DOHH2 (cell line): ENCODE results near the gene FAM149A.

Source experiments
- H3F3A ChIP-seq: fragments of 200-600 bp; sonication (generic), shearing (Covaris generic); 2 replicates; pipeline ENCODE4 v1.6.0; 2016; ENCODE audit warnings: antibody characterized with exemption, mild to moderate bottlenecking; ENCODE audit not compliant: control insufficient read depth, insufficient read depth
- H3K27ac ChIP-seq: fragments of 200-600 bp; sonication (generic); 2 replicates; pipeline ENCODE4 v1.5.1; 2014; ENCODE audit warnings: low read depth, mild to moderate bottlenecking, low read length, moderate library complexity
- H3K27me3 ChIP-seq: fragments of 200-600 bp; sonication (generic); 2 replicates; pipeline ENCODE4 v1.6.1; 2014; ENCODE audit warnings: mild to moderate bottlenecking, low read length, mixed read lengths; ENCODE audit not compliant: control insufficient read depth
- H3K36me3 ChIP-seq: fragments of 200-600 bp; sonication (generic); 2 replicates; pipeline ENCODE4 v1.6.1; 2014; ENCODE audit warnings: mild to moderate bottlenecking, low read length, moderate library complexity, mixed read lengths; ENCODE audit not compliant: control insufficient read depth
- H3K4me1 ChIP-seq: fragments of 200-600 bp; sonication (generic); 2 replicates; pipeline ENCODE4 v1.6.1; 2014; ENCODE audit warnings: mild to moderate bottlenecking, low read length, mixed read lengths; ENCODE audit not compliant: control insufficient read depth
- H3K4me2 ChIP-seq: fragments of 200-600 bp; sonication (generic); 2 replicates; pipeline ENCODE4 v1.6.0; 2014; ENCODE audit warnings: mild to moderate bottlenecking, low read length, moderate library complexity
- H3K4me3 ChIP-seq: fragments of 200-600 bp; sonication (generic); 2 replicates; pipeline ENCODE4 v1.5.1; 2014; ENCODE audit warnings: mild to moderate bottlenecking, low read length, mixed read lengths
- H3K79me2 ChIP-seq: fragments of 200-600 bp; sonication (generic); 2 replicates; pipeline ENCODE4 v1.6.1; 2014; ENCODE audit warnings: mild to moderate bottlenecking, low read length, mixed read lengths; ENCODE audit not compliant: control insufficient read depth
- H3K9me2 ChIP-seq: fragments of 200-600 bp; sonication (generic); replicated peaks from 2 replicates; pipeline ENCODE4 v1.6.1; 2014; ENCODE audit warnings: mild to moderate bottlenecking, low read length, mixed read lengths; ENCODE audit not compliant: control insufficient read depth
- H3K9me3 ChIP-seq: fragments of 200-600 bp; sonication (generic); 2 replicates; pipeline ENCODE4 v1.6.1; 2014; ENCODE audit warnings: antibody characterized with exemption, low read length, mixed read lengths; ENCODE audit not compliant: control insufficient read depth, insufficient read depth
- H4K20me1 ChIP-seq: fragments of 200-600 bp; sonication (generic); 2 replicates; pipeline ENCODE4 v1.6.0; 2014; ENCODE audit warnings: low read depth, mild to moderate bottlenecking, antibody characterized with exemption, low read length, moderate library complexity; ENCODE audit not compliant: control insufficient read depth, insufficient read depth
- EZH2phosphoT487 ChIP-seq: fragments of 200-600 bp; sonication (generic); IDR thresholded peaks from 2 replicates; pipeline ENCODE4 v1.6.1; 2017; ENCODE audit warnings: borderline replicate concordance, mild to moderate bottlenecking, antibody characterized with exemption, low read length, moderate library complexity, mixed read lengths
- TF ChIP-seq, protein P1 (sequence below): fragments of 200-600 bp; sonication (generic); IDR thresholded peaks from one replicate; pipeline ENCODE4 v1.5.1; 2014; ENCODE audit warnings: antibody characterized with exemption, mild to moderate bottlenecking, low read depth, low read length; ENCODE audit not compliant: poor library complexity, severe bottlenecking

The FAM149A gene

DNA sequence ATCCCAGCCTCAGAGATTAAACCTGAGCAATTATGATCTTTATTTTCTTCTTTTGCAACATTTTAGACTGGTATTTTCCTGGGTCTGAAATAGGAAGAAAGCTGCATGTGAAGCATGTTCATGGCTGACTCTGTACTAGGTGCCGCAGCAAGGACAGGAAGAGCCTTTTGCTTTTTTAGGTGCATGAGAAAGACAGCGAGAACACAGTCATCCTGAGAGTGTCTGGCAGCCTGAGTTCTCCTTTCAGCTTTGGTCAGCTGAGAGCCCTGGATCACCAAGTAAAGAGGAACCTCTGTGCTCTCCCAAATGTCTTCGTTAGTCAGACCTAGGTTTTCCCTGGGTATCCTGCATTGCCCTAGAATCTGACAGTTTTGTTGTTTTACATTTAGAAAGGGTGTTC is 29.8 kb downstream of the FAM149A start:
- no peak overlapping the region for H3K4me3 ChIP-seq
- H3K27me3 ChIP-seq = peaks cover 6% of the 10 kb centered on the region; the same call in 1 of the 2 replicates
- H3F3A ChIP-seq = no peaks in the 10 kb centered on the region
- no peaks in the 10 kb centered on the region for H3K9me3 ChIP-seq
- no peaks in the 10 kb centered on the region for H3K36me3 ChIP-seq
- H3K79me2 ChIP-seq = no peaks in the 10 kb centered on the region
- TF ChIP-seq EZH2phosphoT487 = no peak
- TF ChIP-seq, protein P1, sequence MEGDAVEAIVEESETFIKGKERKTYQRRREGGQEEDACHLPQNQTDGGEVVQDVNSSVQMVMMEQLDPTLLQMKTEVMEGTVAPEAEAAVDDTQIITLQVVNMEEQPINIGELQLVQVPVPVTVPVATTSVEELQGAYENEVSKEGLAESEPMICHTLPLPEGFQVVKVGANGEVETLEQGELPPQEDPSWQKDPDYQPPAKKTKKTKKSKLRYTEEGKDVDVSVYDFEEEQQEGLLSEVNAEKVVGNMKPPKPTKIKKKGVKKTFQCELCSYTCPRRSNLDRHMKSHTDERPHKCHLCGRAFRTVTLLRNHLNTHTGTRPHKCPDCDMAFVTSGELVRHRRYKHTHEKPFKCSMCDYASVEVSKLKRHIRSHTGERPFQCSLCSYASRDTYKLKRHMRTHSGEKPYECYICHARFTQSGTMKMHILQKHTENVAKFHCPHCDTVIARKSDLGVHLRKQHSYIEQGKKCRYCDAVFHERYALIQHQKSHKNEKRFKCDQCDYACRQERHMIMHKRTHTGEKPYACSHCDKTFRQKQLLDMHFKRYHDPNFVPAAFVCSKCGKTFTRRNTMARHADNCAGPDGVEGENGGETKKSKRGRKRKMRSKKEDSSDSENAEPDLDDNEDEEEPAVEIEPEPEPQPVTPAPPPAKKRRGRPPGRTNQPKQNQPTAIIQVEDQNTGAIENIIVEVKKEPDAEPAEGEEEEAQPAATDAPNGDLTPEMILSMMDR = no peak
- H3K4me1 ChIP-seq = peaks cover 11% of the 10 kb centered on the region
- no peaks in the 10 kb centered on the region for H4K20me1 ChIP-seq
- H3K4me2 ChIP-seq = no peak overlapping the region
- H3K27ac ChIP-seq = no peak overlapping the region
- H3K9me2 ChIP-seq = no peaks in the 10 kb centered on the region

DNA sequence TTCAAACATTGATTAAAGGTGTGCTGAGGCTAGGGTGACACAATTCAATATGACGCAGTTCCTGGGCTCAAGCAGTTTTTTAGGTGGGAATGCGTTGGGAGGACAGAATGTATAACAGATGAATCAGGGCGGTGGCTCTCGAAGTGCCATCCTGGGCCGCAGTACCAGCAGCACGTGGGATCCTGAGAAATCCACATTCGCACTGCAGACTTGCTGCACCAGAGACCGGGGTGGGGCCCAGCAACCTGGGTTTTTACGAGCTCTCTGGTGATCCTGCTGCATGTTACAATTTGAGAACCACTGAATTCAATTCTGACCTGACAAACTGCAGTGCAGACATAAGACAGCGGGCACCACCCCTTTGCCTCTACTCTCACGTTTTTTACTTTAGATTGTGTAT is 30.4 kb downstream of the FAM149A start:
- Histone ChIP-seq H3K27ac (no peak overlapping the region), H3K9me3 (no peaks in the 10 kb centered on the region), H3K4me3 (no peak overlapping the region), H3K4me2 (no peak overlapping the region), H3K79me2 (no peaks in the 10 kb centered on the region), H3K27me3 (peaks cover 5% of the 10 kb centered on the region; the same call in 1 of the 2 replicates), H4K20me1 (no peaks in the 10 kb centered on the region), H3K36me3 (no peaks in the 10 kb centered on the region), H3K9me2 (no peaks in the 10 kb centered on the region), H3K4me1 (peaks cover 11% of the 10 kb centered on the region), H3F3A (no peaks in the 10 kb centered on the region)
- TF ChIP-seq, protein P1 = no peak
- no peak for TF ChIP-seq EZH2phosphoT487

DNA sequence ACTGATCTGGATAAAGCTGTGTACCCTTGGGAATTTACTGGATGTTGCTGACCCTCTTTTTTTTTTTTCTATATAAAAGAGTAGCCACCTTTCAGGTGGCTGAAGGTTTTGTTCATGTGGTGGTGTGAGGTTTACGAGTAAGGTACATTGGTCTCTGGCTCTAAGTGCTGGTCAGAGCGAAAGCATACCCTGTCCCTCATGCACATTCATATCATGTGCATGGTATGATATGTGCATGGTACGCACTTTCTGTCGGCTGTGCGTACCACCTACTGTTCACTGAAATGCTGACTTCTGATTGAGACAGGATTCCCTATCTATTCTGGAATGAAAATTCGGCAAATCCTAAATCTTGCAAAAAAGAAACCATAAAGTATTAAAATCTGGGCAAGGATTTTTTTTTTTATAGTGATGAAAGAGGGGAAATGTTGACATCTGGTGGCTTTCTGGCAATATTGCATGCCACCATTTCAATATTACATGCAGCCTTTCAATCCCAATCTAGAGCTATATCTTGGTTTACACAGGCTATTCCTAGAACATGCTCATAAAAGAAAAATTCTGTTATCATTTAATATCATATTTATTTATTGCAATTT is 32.8 kb downstream of the FAM149A start:
- H3K4me3 ChIP-seq = no peak overlapping the region
- no peaks in the 10 kb centered on the region for H3K36me3 ChIP-seq
- no peak overlapping the region for H3K4me2 ChIP-seq
- no peaks in the 10 kb centered on the region for H3K9me2 ChIP-seq
- H3K27me3 ChIP-seq = no peaks in the 10 kb centered on the region
- no peak overlapping the region for H3K27ac ChIP-seq
- H3F3A ChIP-seq = no peaks in the 10 kb centered on the region
- no peak for TF ChIP-seq EZH2phosphoT487
- TF ChIP-seq, protein P1 = peak; percentile 70
- no peaks in the 10 kb centered on the region for H3K79me2 ChIP-seq
- H3K9me3 ChIP-seq = no peaks in the 10 kb centered on the region
- H4K20me1 ChIP-seq = no peaks in the 10 kb centered on the region
- peaks cover 11% of the 10 kb centered on the region for H3K4me1 ChIP-seq
